NT2/D1 (cell line): ENCODE measurements around the gene BAZ1B.

Experiments used
- SUZ12 ChIP-seq: IDR thresholded peaks from 2 replicates; pipeline ENCODE4 v1.6.1; 2011; ENCODE audit not compliant: insufficient read length, insufficient read depth; ENCODE audit errors: extremely low read depth
- YY1 ChIP-seq: IDR thresholded peaks from 2 replicates; pipeline ENCODE4 v1.6.1; 2011; ENCODE audit not compliant: insufficient read length, insufficient read depth
- ZNF274 ChIP-seq: IDR thresholded peaks from 2 replicates; pipeline ENCODE4 v1.6.1; 2011; ENCODE audit warnings: mild to moderate bottlenecking, low read depth, low read length

GRCh38 chr7:73515178-73515577 lies 6.9 kb downstream of the BAZ1B start:
- TF ChIP-seq ZNF274 = no peak
- TF ChIP-seq YY1 = no peak
- TF ChIP-seq SUZ12 = no peak
